Esophagus (tissue), 2 donors: Measurements from ENCODE around the gene TCOF1. TPM values are rescaled to one million over a fixed set of nuclear protein-coding genes. Genes with fewer than 3 reads are reported as not detected.

ENCODE experiments used
- H3K27ac ChIP-seq, 2 donors: one replicate each; pipeline ENCODE4 v1.5.1; 2013; ENCODE audit warnings: low read depth in 2 of 2, mild to moderate bottlenecking in 2 of 2, inconsistent platforms in 1 of 2, low read length in 1 of 2, moderate library complexity in 1 of 2
- H3K27me3 ChIP-seq, 2 donors: one replicate each; pipeline ENCODE4 v1.6.1; 2013; ENCODE audit warnings: low read length in 2 of 2, control low read depth in 1 of 2, mild to moderate bottlenecking in 1 of 2; ENCODE audit not compliant: insufficient read depth in 2 of 2, control insufficient read depth in 1 of 2
- H3K36me3 ChIP-seq, 2 donors: one replicate each; pipeline ENCODE4 v1.6.1; 2013; ENCODE audit warnings: low read length in 1 of 2; ENCODE audit not compliant: control insufficient read depth in 2 of 2, insufficient read depth in 2 of 2
- H3K4me1 ChIP-seq, 2 donors: one replicate each; pipeline ENCODE4 v1.6.1; 2013; ENCODE audit warnings: low read length in 1 of 2; ENCODE audit not compliant: control insufficient read depth in 2 of 2, insufficient read depth in 2 of 2
- H3K4me3 ChIP-seq, 2 donors: one replicate each; pipeline ENCODE4 v1.5.1; 2013; ENCODE audit warnings: low read length in 2 of 2, mild to moderate bottlenecking in 2 of 2, low read depth in 1 of 2, moderate library complexity in 1 of 2
- H3K9me3 ChIP-seq, 2 donors: one replicate each; pipeline ENCODE4 v1.6.1; 2013; ENCODE audit warnings: mild to moderate bottlenecking in 2 of 2, low read depth in 1 of 2, low read length in 1 of 2, moderate library complexity in 1 of 2; ENCODE audit not compliant: control insufficient read depth in 2 of 2, insufficient read depth in 1 of 2
- WGBS, 2 donors: extraction: QIAGEN DNeasy Blood & Tissue Kit; methylation state at CpG; one replicate each; pipeline ENCODE4 v1.1.7; 2013; 5-methylcytosine and 5-hydroxymethylcytosine counted together
- polyA plus RNA-seq, 2 donors: library from polyadenylated mRNA; stranded (reverse); fragments of 200-250 nt; gene quantifications; one replicate each; pipeline ENCODE4 v1.2.3, GENCODE V29; 2013
- donor health status: healthy with polysubstance abuse.
- donor health status: Bipolar disorder and iron deficiency.

Gene TCOF1
- polyA plus RNA-seq, 2 donors, result 13.0 to 13.5 TPM

DNA sequence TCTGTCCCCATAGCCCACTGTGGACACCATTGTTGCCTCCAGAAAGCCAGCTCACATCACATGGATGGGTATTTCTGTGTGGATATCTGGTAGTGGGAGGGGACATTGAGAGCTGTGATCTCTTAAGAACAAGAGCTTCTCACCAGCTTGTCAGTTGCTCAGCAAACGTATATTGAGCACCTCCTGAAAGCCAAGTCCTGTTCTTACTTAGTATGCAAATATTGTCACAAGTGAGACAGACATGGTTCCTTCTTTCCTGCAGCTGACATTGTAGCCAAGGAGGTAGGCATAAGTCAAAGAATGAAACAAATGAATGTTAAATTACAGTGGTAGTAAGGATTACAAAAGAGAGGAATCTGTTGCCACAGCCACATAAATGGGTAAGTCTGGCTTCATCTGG is 3.8 kb downstream of the TCOF1 start:
- 81 to 90% methylated on average over 1 of the region's 1 CpG for WGBS, 2 donors
- H3K9me3 ChIP-seq, result no peaks in the 10 kb centered on the region
- peaks cover 7 to 16% of the 10 kb centered on the region in 2 donors for H3K36me3 ChIP-seq

DNA sequence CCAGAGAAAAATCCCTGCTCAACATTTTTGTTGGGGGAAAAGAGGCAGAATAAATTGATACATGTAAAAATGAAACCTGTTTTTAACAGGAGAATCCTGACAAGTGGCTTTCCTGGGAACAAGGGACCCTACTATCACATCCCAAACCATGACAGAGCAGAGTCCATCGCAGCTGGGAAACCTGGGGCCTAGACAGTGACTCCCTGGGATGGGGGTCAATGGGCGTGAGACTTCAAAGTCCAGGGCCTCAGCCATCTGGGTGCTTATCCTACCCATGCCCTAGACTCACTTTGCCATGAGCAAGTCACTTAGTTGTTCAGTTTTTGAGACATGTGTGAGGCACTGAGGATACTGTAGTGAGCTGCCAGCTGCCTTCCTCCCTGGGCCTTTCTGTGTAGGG is 5.7 kb downstream of the TCOF1 start:
- peaks cover 3 to 4% of the 10 kb centered on the region in 2 donors for H3K4me1 ChIP-seq
- 92 to 94% methylated on average over 2 of the region's 2 CpGs for WGBS, 2 donors

More for the DNA sequence above, 3.8 kb downstream of the TCOF1 start:
- no peaks in the 10 kb centered on the region for H3K27me3 ChIP-seq
- no peak overlapping the region for H3K27ac ChIP-seq
- peaks cover 3 to 4% of the 10 kb centered on the region in 2 donors for H3K4me1 ChIP-seq
- no peak overlapping the region for H3K4me3 ChIP-seq

DNA sequence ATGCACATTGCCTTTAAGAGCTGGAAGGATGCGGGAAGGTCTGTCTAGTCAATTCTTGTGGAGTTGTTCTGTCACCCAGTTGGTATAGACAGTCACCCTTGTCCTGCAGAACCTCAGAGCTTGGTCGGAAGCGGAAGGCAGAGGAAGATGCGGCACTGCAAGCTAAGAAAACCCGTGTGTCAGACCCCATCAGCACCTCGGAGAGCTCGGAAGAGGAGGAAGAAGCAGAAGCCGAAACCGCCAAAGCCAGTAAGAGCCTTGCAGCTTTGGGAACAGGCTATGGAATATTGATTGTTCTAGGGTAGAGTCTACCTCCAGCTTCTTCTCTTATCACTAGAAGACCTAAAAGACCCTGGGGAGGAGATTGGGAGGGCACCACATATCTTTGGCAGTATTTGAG is 6.5 kb downstream of the TCOF1 start:
- Histone ChIP-seq H3K36me3 (peaks cover 15 to 28% of the 10 kb centered on the region in 2 donors), H3K9me3 (no peaks in the 10 kb centered on the region), H3K4me1 (peaks cover 0 to 3% of the 10 kb centered on the region in 2 donors), H3K27ac (no peak overlapping the region), H3K4me3 (no peak overlapping the region), H3K27me3 (no peaks in the 10 kb centered on the region)
- 93% methylated on average over 9 of the region's 9 CpGs for WGBS, 2 donors

More for the DNA sequence above, 5.7 kb downstream of the TCOF1 start:
- Histone ChIP-seq H3K27me3 (no peaks in the 10 kb centered on the region), H3K9me3 (no peaks in the 10 kb centered on the region), H3K36me3 (peaks cover 10 to 23% of the 10 kb centered on the region in 2 donors), H3K27ac (no peak overlapping the region), H3K4me3 (no peak overlapping the region)

DNA sequence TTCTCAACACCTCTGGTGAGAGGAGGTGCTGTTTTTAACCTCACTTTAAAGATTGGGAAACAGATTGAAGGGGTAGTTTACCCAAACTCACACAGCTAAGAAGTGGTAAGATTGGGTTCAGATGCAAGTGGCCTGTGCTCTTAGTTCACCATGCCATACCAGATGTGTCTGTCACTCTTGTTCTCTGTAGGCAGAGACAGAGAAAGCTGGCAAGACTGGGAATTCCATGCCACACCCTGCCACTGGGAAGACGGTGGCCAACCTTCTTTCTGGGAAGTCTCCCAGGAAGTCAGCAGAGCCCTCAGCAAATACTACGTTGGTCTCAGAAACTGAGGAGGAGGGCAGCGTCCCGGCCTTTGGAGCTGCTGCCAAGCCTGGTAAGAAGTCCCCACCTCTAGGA is 11.0 kb downstream of the TCOF1 start:
- no peak overlapping the region for H3K4me3 ChIP-seq
- no peaks in the 10 kb centered on the region for H3K9me3 ChIP-seq
- peaks cover 26 to 45% of the 10 kb centered on the region in 2 donors for H3K36me3 ChIP-seq
- H3K27ac ChIP-seq, result no peak overlapping the region
- H3K4me1 ChIP-seq, result no peaks in the 10 kb centered on the region
- 53 to 66% methylated on average over 4 of the region's 4 CpGs for WGBS, 2 donors
- H3K27me3 ChIP-seq, result no peaks in the 10 kb centered on the region

DNA sequence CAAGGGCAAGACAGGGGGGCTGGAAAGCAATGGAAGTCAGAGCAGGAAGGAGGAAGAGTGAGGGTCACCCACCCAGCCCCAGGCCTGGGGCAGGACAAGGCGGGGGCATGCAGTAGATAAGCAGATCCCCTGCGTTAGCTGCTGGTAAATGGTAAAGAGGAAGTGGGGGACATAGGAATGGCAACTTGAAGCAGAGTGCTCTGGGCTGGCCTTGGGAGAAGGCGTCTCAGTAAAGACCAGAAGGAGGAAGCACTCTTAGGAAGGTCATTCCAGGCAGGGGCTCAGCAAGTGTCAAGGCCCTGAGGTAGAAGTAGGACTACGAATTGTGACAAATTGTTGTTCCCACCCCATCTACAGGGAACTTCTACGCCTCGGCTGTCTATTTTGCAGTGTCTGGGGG is 15.1 kb downstream of the TCOF1 start:
- Histone ChIP-seq H3K4me3 (no peak overlapping the region), H3K27me3 (no peaks in the 10 kb centered on the region), H3K4me1 (no peaks in the 10 kb centered on the region), H3K9me3 (no peaks in the 10 kb centered on the region), H3K36me3 (peaks cover 37 to 69% of the 10 kb centered on the region in 2 donors), H3K27ac (no peak overlapping the region)
- WGBS, 2 donors, result 95% methylated on average over 6 of the region's 6 CpGs

- 83 to 86% methylated on average over 11 of the region's 11 CpGs for WGBS, 2 donors
- Histone ChIP-seq H3K27ac (no peak overlapping the region), H3K27me3 (no peaks in the 10 kb centered on the region)
Measured at GRCh38 chr5:150374651-150375050, 17.2 kb downstream of the TCOF1 start.

GRCh38 chr5:150376799-150377771 is 19.6 kb downstream of the TCOF1 start:
- H3K9me3 ChIP-seq, result no peaks in the 10 kb centered on the region
- WGBS, 2 donors, result 71 to 80% methylated on average over 10 of the region's 10 CpGs
- H3K4me1 ChIP-seq, result no peaks in the 10 kb centered on the region
- peaks cover 36 to 77% of the 10 kb centered on the region in 2 donors for H3K36me3 ChIP-seq
- H3K27me3 ChIP-seq, result no peaks in the 10 kb centered on the region
- no peak overlapping the region for H3K27ac ChIP-seq
- no peak overlapping the region for H3K4me3 ChIP-seq

More at GRCh38 chr5:150374651-150375050, 17.2 kb downstream of the TCOF1 start:
- no peaks in the 10 kb centered on the region for H3K4me1 ChIP-seq
- H3K4me3 ChIP-seq, result no peak overlapping the region
- H3K36me3 ChIP-seq, result peaks cover 35 to 73% of the 10 kb centered on the region in 2 donors
- no peaks in the 10 kb centered on the region for H3K9me3 ChIP-seq

- Histone ChIP-seq H3K27ac (no peak overlapping the region), H3K9me3 (no peaks in the 10 kb centered on the region), H3K4me1 (no peaks in the 10 kb centered on the region), H3K36me3 (peaks cover 39 to 77% of the 10 kb centered on the region in 2 donors), H3K4me3 (no peak overlapping the region), H3K27me3 (no peaks in the 10 kb centered on the region)
- 70 to 78% methylated on average over 5 of the region's 5 CpGs for WGBS, 2 donors
Measured at GRCh38 chr5:150377964-150378694, 20.6 kb downstream of the TCOF1 start.

GRCh38 chr5:150384701-150385100 is 27.2 kb downstream of the TCOF1 start:
- 94 to 99% methylated on average over 5 of the region's 5 CpGs for WGBS, 2 donors
- Histone ChIP-seq H3K9me3 (no peaks in the 10 kb centered on the region), H3K36me3 (peaks cover 33 to 58% of the 10 kb centered on the region in 2 donors), H3K4me1 (no peaks in the 10 kb centered on the region), H3K27me3 (no peaks in the 10 kb centered on the region), H3K27ac (no peak overlapping the region), H3K4me3 (no peak overlapping the region)
